Dedifferentiated amniotic fluid mesenchymal stem cell (primary cell): ENCODE data around the gene AURKB.
"Not testable (repeated sequence)": the region's sequence is repeated elsewhere in the genome, so short reads cannot be mapped to it uniquely, and the experiment has no call there.

Source experiments
- DNase-seq: peaks from one replicate; pipeline ENCODE4 v3.0.0-alpha.2; 2016; ENCODE audit errors: extremely low spot score

The AURKB gene

GRCh38 chr17:8224891-8225812 lies 14.8 kb upstream of the AURKB start:
- DNase-seq = no peak

- no peak for DNase-seq
These were observed 13.2 kb upstream of the AURKB start for GRCh38 chr17:8223356-8224126.

GRCh38 chr17:8222630-8223355 lies 12.4 kb upstream of the AURKB start:
- DNase-seq = peak; percentile 93

- DNase-seq = no peak
These were observed 11.9 kb upstream of the AURKB start for GRCh38 chr17:8222380-8222629.

- peak; percentile 87 for DNase-seq
These were observed 11.4 kb upstream of the AURKB start for GRCh38 chr17:8221663-8222379.

GRCh38 chr17:8220783-8221662 lies 10.6 kb upstream of the AURKB start:
- peak; percentile 94 for DNase-seq

- not testable (repeated sequence) for DNase-seq
These were observed 3.6 kb upstream of the AURKB start for GRCh38 chr17:8214000-8214399.

GRCh38 chr17:8212312-8213180 lies 2.2 kb upstream of the AURKB start:
- no peak for DNase-seq

- no peak for DNase-seq
These were observed 535 bp upstream of the AURKB start for GRCh38 chr17:8210761-8211458.

GRCh38 chr17:8206536-8206935 lies 3.8 kb downstream of the AURKB start:
- no peak for DNase-seq

GRCh38 chr17:8204761-8205555 lies 5.4 kb downstream of the AURKB start:
- no peak for DNase-seq

- peak; percentile 38 for DNase-seq
These were observed 18.1 kb downstream of the AURKB start for GRCh38 chr17:8192070-8192815.

- DNase-seq = no peak
These were observed 19.9 kb downstream of the AURKB start for GRCh38 chr17:8190506-8190905.

- DNase-seq = peak; percentile 96
These were observed 20.5 kb downstream of the AURKB start, which contains the start of gene BORCS6 for GRCh38 chr17:8189711-8190477. Gene BORCS6 (minus strand): TSS chr17:8190180. CDS start chr17:8190140, 40 bp downstream.

- DNase-seq = no peak
These were observed 21.2 kb downstream of the AURKB start for GRCh38 chr17:8189041-8189710.

- no peak for DNase-seq
These were observed 22.0 kb downstream of the AURKB start for GRCh38 chr17:8188263-8188839.
